GM13977 (cell line): ENCODE measurements around the gene MAP4K1.
"Not testable (repeated sequence)": the region's sequence is repeated elsewhere in the genome, so short reads cannot be mapped to it uniquely, and the experiment has no call there.

Experiments
- DNase-seq: peaks from one replicate; pipeline ENCODE4 v3.0.0; 2012; ENCODE audit warnings: low spot score
- CTCF ChIP-seq: IDR thresholded peaks from 2 replicates; pipeline ENCODE4 v1.5.1; 2012; ENCODE audit warnings: mild to moderate bottlenecking, control low read depth; ENCODE audit not compliant: insufficient read depth; ENCODE audit errors: extremely low read depth, missing control alignments
- in situ Hi-C: fragments of 300-500 bp; cut with MboI; formaldehyde crosslinking; loops from one replicate; pipeline ENCODE4 v1.12.0; 2022; ENCODE audit warnings: low sequenced_read_pairs, low pct_unique_long_range_greater_than_20kb, mixed read lengths, inconsistent platforms; ENCODE audit not compliant: unreplicated experiment

The MAP4K1 gene

GRCh38 chr19:38561053-38561606 lies 56.6 kb downstream of the MAP4K1 start:
- TF ChIP-seq CTCF, result no peak
- no peak for DNase-seq
- in situ Hi-C loops, result no loop called here

GRCh38 chr19:38559428-38560401 lies 58.0 kb downstream of the MAP4K1 start:
- in situ Hi-C loops, result no loop called here
- DNase-seq, result peak; percentile 83
- no peak for TF ChIP-seq CTCF

GRCh38 chr19:38558933-38559332 lies 58.8 kb downstream of the MAP4K1 start:
- in situ Hi-C loops, DNase-seq: not testable (repeated sequence)

GRCh38 chr19:38557205-38557799 lies 60.5 kb downstream of the MAP4K1 start:
- DNase-seq, result no peak
- in situ Hi-C loops, result no loop called here
- peak; percentile 34 for TF ChIP-seq CTCF

GRCh38 chr19:38556521-38557174 lies 61.1 kb downstream of the MAP4K1 start:
- in situ Hi-C loops, result no loop called here
- peak; percentile 35 for TF ChIP-seq CTCF
- no peak for DNase-seq

GRCh38 chr19:38555200-38555599 lies 62.6 kb downstream of the MAP4K1 start:
- in situ Hi-C loops, result no loop called here
- DNase-seq, result no peak

More at GRCh38 chr19:38555200-38555599, 62.6 kb downstream of the MAP4K1 start:
- TF ChIP-seq CTCF, result no peak
